HEK293 (cell line): ENCODE measurements around the gene LRP8.
A peak's percentile ranks its signal among the peaks of the same experiment; 100 is the strongest.
"Not testable (repeated sequence)": the region's sequence is repeated elsewhere in the genome, so short reads cannot be mapped to it uniquely, and the experiment has no call there.

Experiments used
- CTCF ChIA-PET: fragments of 350-600 bp; formaldehyde crosslinking; extraction: SDS; loops from one replicate; lab custom pipeline; 2021; ENCODE audit warnings: antibody characterized with exemption; lab: Yijun Ruan, JAX
- POLR2A ChIA-PET: fragments of 300-600 bp; formaldehyde crosslinking; extraction: SDS; loops from one replicate; lab custom pipeline; 2020; ENCODE audit warnings: antibody characterized with exemption, inconsistent platforms; lab: Yijun Ruan, JAX
- H3K27ac ChIP-seq: fragments of 200-500 bp; sonication (Bioruptor generic); 2 replicates; pipeline ENCODE4 v1.5.1; 2014; ENCODE audit warnings: low read depth, low read length, control low read depth, inconsistent platforms; ENCODE audit errors: extremely low read depth
- H3K36me3 ChIP-seq, 2 experiments: fragments of 200-500 bp in 1 of 2; sonication (Bioruptor generic) in 1 of 2; 1 replicate in 1 of 2; 2 replicates in 1 of 2; pipeline ENCODE4 v1.5.1; 2014 to 2017; ENCODE audit warnings: inconsistent platforms in 2 of 2, low read length in 2 of 2; ENCODE audit not compliant: control insufficient read depth in 2 of 2, insufficient read depth in 1 of 2
- H3K4me1 ChIP-seq: fragments of 200-500 bp; sonication (Bioruptor generic); 2 replicates; pipeline ENCODE4 v1.5.1; 2014; ENCODE audit warnings: mild to moderate bottlenecking, low read length, inconsistent platforms; ENCODE audit not compliant: control insufficient read depth, insufficient read depth
- H3K4me3 ChIP-seq: 2 replicates; pipeline ENCODE4 v1.5.1; 2011; ENCODE audit warnings: low read depth, mild to moderate bottlenecking, control low read depth, low read length, moderate library complexity
- H3K9me3 ChIP-seq: fragments of 200-500 bp; sonication (Bioruptor generic); 2 replicates; pipeline ENCODE4 v1.5.1; 2014; ENCODE audit warnings: low read depth, low read length, inconsistent platforms; ENCODE audit not compliant: control insufficient read depth, insufficient read depth
- SETDB1 ChIP-seq: IDR thresholded peaks from one replicate; pipeline ENCODE4 v1.6.1; 2017; ENCODE audit warnings: mild to moderate bottlenecking, low read length, moderate library complexity, mixed read lengths; ENCODE audit not compliant: insufficient read length
- TCF7L2 ChIP-seq: IDR thresholded peaks from 2 replicates; pipeline ENCODE4 v1.6.1; 2011; ENCODE audit warnings: low read depth, mild to moderate bottlenecking, inconsistent platforms, low read length, moderate library complexity, borderline replicate concordance
- ZFHX2 ChIP-seq: fragments of 450-650 bp; formaldehyde crosslinking; conservative IDR thresholded peaks from 2 replicates; pipeline ENCODE4 v1.5.1; 2016; ENCODE audit warnings: missing biosample characterization, missing genetic modification characterization
- ZNF10 ChIP-seq: fragments of 450-650 bp; formaldehyde crosslinking; IDR thresholded peaks from 2 replicates; pipeline ENCODE4 v1.5.1; 2017; ENCODE audit warnings: missing biosample characterization, missing genetic modification characterization
- ZNF146 ChIP-seq: fragments of 450-650 bp; formaldehyde crosslinking; IDR thresholded peaks from 2 replicates; pipeline ENCODE4 v1.5.1; 2016; ENCODE audit warnings: missing biosample characterization, missing genetic modification characterization
- ZNF169 ChIP-seq: fragments of 450-650 bp; formaldehyde crosslinking; IDR thresholded peaks from 2 replicates; pipeline ENCODE4 v1.5.1; 2016; ENCODE audit warnings: missing biosample characterization, missing genetic modification characterization
- ZNF2 ChIP-seq: fragments of 450-650 bp; formaldehyde crosslinking; IDR thresholded peaks from 2 replicates; pipeline ENCODE4 v1.5.1; 2016; ENCODE audit warnings: missing biosample characterization, missing genetic modification characterization
- ZNF223 ChIP-seq: fragments of 450-650 bp; formaldehyde crosslinking; IDR thresholded peaks from 2 replicates; pipeline ENCODE4 v1.5.1; 2016; ENCODE audit warnings: missing biosample characterization, missing genetic modification characterization
- ZNF280D ChIP-seq: fragments of 450-650 bp; formaldehyde crosslinking; IDR thresholded peaks from 2 replicates; pipeline ENCODE4 v1.5.1; 2016; ENCODE audit warnings: missing biosample characterization, missing genetic modification characterization
- ZNF37A ChIP-seq: fragments of 450-650 bp; IDR thresholded peaks from 2 replicates; pipeline ENCODE4 v1.5.1; 2018; ENCODE audit warnings: missing biosample characterization, missing genetic modification characterization
- ZNF394 ChIP-seq: fragments of 450-650 bp; formaldehyde crosslinking; IDR thresholded peaks from 2 replicates; pipeline ENCODE4 v1.5.1; 2016; ENCODE audit warnings: missing biosample characterization, missing genetic modification characterization, mild to moderate bottlenecking, moderate library complexity, borderline replicate concordance
- ZNF529 ChIP-seq: fragments of 450-650 bp; formaldehyde crosslinking; IDR thresholded peaks from 2 replicates; pipeline ENCODE4 v1.5.1; 2017; ENCODE audit warnings: missing genetic modification characterization, missing biosample characterization; ENCODE audit not compliant: insufficient replicate concordance
- ZNF558 ChIP-seq: fragments of 450-650 bp; formaldehyde crosslinking; IDR thresholded peaks from 2 replicates; pipeline ENCODE4 v1.5.1; 2016; ENCODE audit warnings: missing biosample characterization, missing genetic modification characterization
- ZNF585B ChIP-seq: fragments of 450-650 bp; formaldehyde crosslinking; IDR thresholded peaks from 2 replicates; pipeline ENCODE4 v1.5.1; 2016; ENCODE audit warnings: missing biosample characterization, missing genetic modification characterization
- ZNF639 ChIP-seq: fragments of 450-650 bp; formaldehyde crosslinking; IDR thresholded peaks from 2 replicates; pipeline ENCODE4 v1.5.1; 2016; ENCODE audit warnings: missing biosample characterization, missing genetic modification characterization
- TF ChIP-seq, protein P1 (sequence below): fragments of 450-650 bp; formaldehyde crosslinking; IDR thresholded peaks from 2 replicates; pipeline ENCODE4 v1.5.1; 2016; ENCODE audit warnings: missing biosample characterization, missing genetic modification characterization

Gene LRP8

DNA sequence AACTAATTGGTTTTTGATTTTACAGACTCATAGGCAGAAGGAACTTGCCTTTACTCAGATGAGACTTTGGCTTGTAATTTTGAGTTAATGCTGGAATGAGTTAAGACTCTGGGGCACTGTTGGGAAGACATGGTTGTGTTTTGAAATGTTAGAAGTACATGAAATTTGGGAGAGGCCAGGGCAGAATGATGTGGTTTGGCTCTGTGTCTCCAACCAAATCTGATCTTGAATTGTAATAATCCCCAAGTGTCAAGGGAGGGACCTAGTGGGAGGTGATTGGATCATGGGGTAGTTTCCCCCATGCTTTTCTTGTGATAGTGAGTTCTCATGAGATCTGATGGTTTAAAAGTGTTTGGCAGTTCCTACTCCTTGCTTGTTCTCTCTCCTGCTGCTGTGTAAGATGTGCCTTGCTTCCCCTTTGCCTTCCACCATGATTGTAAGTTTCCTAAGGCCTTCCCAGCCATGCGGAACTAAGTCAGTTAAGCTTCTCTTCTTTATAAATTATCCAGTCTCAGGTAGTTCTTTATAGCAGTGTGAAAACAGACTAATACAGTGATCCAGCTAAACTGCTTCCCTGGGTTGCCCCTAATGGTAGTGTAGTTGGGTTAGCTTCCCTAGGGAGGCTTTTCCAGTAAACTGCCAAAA lies 121.0 kb downstream of the LRP8 start (continued):
- TF ChIP-seq ZNF37A (tag by site-specific recombination) (no peak), ZNF223 (tag by site-specific recombination) (no peak), TCF7L2 (no peak), ZNF10 (no peak), ZFHX2 (tag by site-specific recombination) (no peak), ZNF146 (tag by site-specific recombination) (no peak), ZNF394 (no peak)
- TF ChIP-seq, all 188 proteins: peak for 0

- H3K4me1 ChIP-seq, CTCF ChIA-PET, H3K27ac ChIP-seq, H3K4me3 ChIP-seq, H3K9me3 ChIP-seq, POLR2A ChIA-PET: not testable (repeated sequence)
- H3K36me3 ChIP-seq: peaks cover 22 to 100% of the 10 kb centered on the region in 2 experiments
- peak; percentile 58 for TF ChIP-seq ZNF558
- TF ChIP-seq ZNF169 (tag by site-specific recombination): peak; percentile 72; the same call in 1 of the 2 replicates
- TF ChIP-seq ZNF639 (tag by site-specific recombination): 0 out of 2 replicates have a peak, but pooled peaks have one; percentile 31
- 0 out of 2 replicates have a peak, but pooled peaks have one; percentile 22 for TF ChIP-seq ZNF2
- TF ChIP-seq, protein P1, sequence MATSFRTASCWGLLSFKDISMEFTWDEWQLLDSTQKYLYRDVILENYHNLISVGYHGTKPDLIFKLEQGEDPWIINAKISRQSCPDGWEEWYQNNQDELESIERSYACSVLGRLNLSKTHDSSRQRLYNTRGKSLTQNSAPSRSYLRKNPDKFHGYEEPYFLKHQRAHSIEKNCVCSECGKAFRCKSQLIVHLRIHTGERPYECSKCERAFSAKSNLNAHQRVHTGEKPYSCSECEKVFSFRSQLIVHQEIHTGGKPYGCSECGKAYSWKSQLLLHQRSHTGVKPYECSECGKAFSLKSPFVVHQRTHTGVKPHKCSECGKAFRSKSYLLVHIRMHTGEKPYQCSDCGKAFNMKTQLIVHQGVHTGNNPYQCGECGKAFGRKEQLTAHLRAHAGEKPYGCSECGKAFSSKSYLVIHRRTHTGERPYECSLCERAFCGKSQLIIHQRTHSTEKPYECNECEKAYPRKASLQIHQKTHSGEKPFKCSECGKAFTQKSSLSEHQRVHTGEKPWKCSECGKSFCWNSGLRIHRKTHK: 0 out of 2 replicates have a peak, but pooled peaks have one; percentile 32
- TF ChIP-seq SETDB1: peak; percentile 94
- TF ChIP-seq ZNF280D (tag by site-specific recombination): peak; percentile 56; the same call in 1 of the 2 replicates
- TF ChIP-seq ZNF529 (tag by site-specific recombination): peak; percentile 32
Observed at GRCh38 chr1:53206083-53206685, 121.7 kb downstream of the LRP8 start.

- H3K4me1 ChIP-seq, H3K4me3 ChIP-seq, H3K27ac ChIP-seq, H3K9me3 ChIP-seq, POLR2A ChIA-PET: not testable (repeated sequence)
- CTCF ChIA-PET: interaction anchor here (0.8 kb wide), 1 partner anchor 20 kb away, joined by 3 read pairs; no protein-coding TSS in a partner anchor
- TF ChIP-seq ZNF585B: peak; percentile 97
- peaks cover 22 to 100% of the 10 kb centered on the region in 2 experiments for H3K36me3 ChIP-seq
Observed at GRCh38 chr1:53205496-53205895, 122.4 kb downstream of the LRP8 start.
